KMS-11 (cell line): ENCODE data around the gene APCDD1.
A peak's percentile ranks its signal among the peaks of the same experiment; 100 is the strongest.
"Not testable (repeated sequence)": the region's sequence is repeated elsewhere in the genome, so short reads cannot be mapped to it uniquely, and the experiment has no call there.

Experiments used
- H2AFZ ChIP-seq: fragments of 200-600 bp; sonication (generic); 2 replicates; pipeline ENCODE4 v1.6.1; 2016; ENCODE audit warnings: antibody characterized with exemption, mixed run types, low read depth
- H3K27ac ChIP-seq: fragments of 200-600 bp; sonication (generic); 2 replicates; pipeline ENCODE4 v1.6.1; 2016; ENCODE audit warnings: mild to moderate bottlenecking, mixed run types
- H3K27me3 ChIP-seq: fragments of 200-600 bp; sonication (generic); 2 replicates; pipeline ENCODE4 v1.6.1; 2017; ENCODE audit warnings: mild to moderate bottlenecking, low read depth, mixed run types, moderate library complexity; ENCODE audit not compliant: insufficient read depth
- H3K36me3 ChIP-seq: fragments of 200-600 bp; sonication (generic); 2 replicates; pipeline ENCODE4 v1.6.1; 2017; ENCODE audit warnings: mild to moderate bottlenecking, mixed run types; ENCODE audit not compliant: insufficient read depth
- H3K4me1 ChIP-seq: fragments of 200-600 bp; sonication (generic); 2 replicates; pipeline ENCODE4 v1.6.1; 2016; ENCODE audit warnings: mild to moderate bottlenecking, low read depth, mixed run types; ENCODE audit not compliant: poor library complexity, severe bottlenecking
- H3K4me2 ChIP-seq: fragments of 200-600 bp; sonication (generic); 2 replicates; pipeline ENCODE4 v1.7.0; 2016; ENCODE audit warnings: mild to moderate bottlenecking, mixed run types
- H3K4me3 ChIP-seq: fragments of 200-600 bp; sonication (generic); IDR thresholded peaks from 2 replicates; pipeline ENCODE4 v1.6.1; 2017; ENCODE audit warnings: low read depth, low read length, mixed read lengths; ENCODE audit not compliant: insufficient read depth
- H3K79me2 ChIP-seq: fragments of 200-600 bp; sonication (generic); 2 replicates; pipeline ENCODE4 v1.6.1; 2016; ENCODE audit warnings: low read depth, mixed run types; ENCODE audit not compliant: insufficient read depth
- H3K9ac ChIP-seq: fragments of 200-600 bp; sonication (generic); 2 replicates; pipeline ENCODE4 v1.6.1; 2016; ENCODE audit warnings: mild to moderate bottlenecking, mixed run types
- H4K20me1 ChIP-seq: fragments of 200-600 bp; sonication (generic); 2 replicates; pipeline ENCODE4 v1.6.1; 2016; ENCODE audit warnings: mild to moderate bottlenecking, mixed run types; ENCODE audit not compliant: insufficient read depth
- TF ChIP-seq, protein P1 (sequence below): fragments of 200-600 bp; sonication (generic); conservative IDR thresholded peaks from 2 replicates; pipeline ENCODE4 v1.6.1; 2017; ENCODE audit warnings: low read depth, mild to moderate bottlenecking, antibody characterized with exemption, low read length, moderate library complexity, mixed read lengths

Gene APCDD1

DNA sequence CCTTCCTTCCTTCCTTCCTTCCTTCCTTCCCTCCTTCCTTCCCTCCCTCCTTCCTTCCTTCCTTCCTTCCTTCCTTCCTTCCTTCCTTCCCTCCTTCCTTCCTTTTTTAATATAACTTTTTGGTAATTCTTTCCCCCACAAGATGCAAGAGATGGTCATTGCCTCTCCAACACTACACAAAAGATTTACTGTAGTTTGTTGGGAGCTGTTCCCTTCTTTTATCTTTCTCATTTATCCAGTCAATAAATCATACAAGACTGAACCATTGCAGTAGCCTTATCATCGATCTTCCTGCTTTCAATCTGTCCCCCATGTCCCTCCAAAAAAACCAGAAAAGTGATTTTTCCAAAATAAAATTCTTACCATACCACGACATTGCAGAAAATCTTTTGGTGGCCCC is 8.2 kb downstream of the APCDD1 start:
- no peak overlapping the region for H3K4me3 ChIP-seq
- TF ChIP-seq, protein P1, sequence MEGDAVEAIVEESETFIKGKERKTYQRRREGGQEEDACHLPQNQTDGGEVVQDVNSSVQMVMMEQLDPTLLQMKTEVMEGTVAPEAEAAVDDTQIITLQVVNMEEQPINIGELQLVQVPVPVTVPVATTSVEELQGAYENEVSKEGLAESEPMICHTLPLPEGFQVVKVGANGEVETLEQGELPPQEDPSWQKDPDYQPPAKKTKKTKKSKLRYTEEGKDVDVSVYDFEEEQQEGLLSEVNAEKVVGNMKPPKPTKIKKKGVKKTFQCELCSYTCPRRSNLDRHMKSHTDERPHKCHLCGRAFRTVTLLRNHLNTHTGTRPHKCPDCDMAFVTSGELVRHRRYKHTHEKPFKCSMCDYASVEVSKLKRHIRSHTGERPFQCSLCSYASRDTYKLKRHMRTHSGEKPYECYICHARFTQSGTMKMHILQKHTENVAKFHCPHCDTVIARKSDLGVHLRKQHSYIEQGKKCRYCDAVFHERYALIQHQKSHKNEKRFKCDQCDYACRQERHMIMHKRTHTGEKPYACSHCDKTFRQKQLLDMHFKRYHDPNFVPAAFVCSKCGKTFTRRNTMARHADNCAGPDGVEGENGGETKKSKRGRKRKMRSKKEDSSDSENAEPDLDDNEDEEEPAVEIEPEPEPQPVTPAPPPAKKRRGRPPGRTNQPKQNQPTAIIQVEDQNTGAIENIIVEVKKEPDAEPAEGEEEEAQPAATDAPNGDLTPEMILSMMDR, result no peak
- H3K36me3 ChIP-seq, result no peaks in the 10 kb centered on the region
- H3K27ac ChIP-seq, result no peak overlapping the region
- H4K20me1 ChIP-seq, result no peaks in the 10 kb centered on the region
- H3K4me2 ChIP-seq, result no peak overlapping the region
- H3K4me1 ChIP-seq, result peaks cover 38% of the 10 kb centered on the region
- no peaks in the 10 kb centered on the region for H3K27me3 ChIP-seq
- H2AFZ ChIP-seq, result no peak overlapping the region
- no peak overlapping the region for H3K9ac ChIP-seq
- H3K79me2 ChIP-seq, result no peaks in the 10 kb centered on the region

DNA sequence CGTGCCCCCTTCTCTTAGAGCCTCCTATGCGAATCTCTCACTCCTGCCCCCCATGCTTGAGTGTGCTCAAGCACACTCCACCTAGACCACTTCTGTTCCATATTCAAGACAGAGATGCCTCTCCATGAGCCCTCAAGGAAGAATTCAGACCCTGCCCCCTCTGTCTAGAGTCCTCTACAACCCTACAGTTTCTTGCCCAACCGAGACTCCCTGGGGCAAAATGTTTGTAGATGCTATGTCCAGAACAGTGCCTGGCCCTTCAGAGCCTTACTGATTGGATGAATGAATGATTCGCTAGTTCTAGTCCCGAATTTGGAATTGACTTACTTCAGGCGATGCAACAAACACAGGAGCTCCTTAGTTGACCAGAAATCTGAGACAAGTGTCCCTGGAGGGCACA is 8.7 kb downstream of the APCDD1 start:
- no peaks in the 10 kb centered on the region for H4K20me1 ChIP-seq

DNA sequence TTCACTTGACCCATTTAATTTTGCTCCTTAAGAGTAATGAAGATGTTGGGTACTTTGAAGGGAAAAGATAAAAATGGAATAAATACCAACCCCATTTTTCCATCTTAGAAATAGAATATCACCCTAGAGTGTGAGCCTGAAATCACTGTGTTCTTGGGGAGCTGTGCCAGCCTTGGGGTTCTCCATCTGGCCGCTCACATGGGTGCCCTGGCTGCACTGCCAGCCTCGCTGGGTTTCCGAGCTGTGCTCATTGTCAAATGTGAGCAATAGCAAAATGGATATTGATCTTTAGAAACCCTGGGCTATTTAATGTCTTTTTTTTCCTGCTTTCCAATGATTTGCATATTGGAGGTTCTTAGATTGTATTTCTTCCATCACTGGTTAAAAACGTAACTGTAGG is 9.3 kb downstream of the APCDD1 start:
- peaks cover 27% of the 10 kb centered on the region for H3K4me1 ChIP-seq
- TF ChIP-seq, protein P1, result no peak
- H3K4me3 ChIP-seq, result no peak overlapping the region
- no peak overlapping the region for H2AFZ ChIP-seq
- H3K79me2 ChIP-seq, result no peaks in the 10 kb centered on the region
- H3K4me2 ChIP-seq, result no peak overlapping the region
- H3K9ac ChIP-seq, result no peak overlapping the region
- H3K27ac ChIP-seq, result no peak overlapping the region
- no peaks in the 10 kb centered on the region for H3K36me3 ChIP-seq
- no peaks in the 10 kb centered on the region for H4K20me1 ChIP-seq
- H3K27me3 ChIP-seq, result no peaks in the 10 kb centered on the region

More for the DNA sequence above, 8.7 kb downstream of the APCDD1 start:
- Histone ChIP-seq H3K4me1 (peaks cover 33% of the 10 kb centered on the region), H3K36me3 (no peaks in the 10 kb centered on the region), H3K27ac (no peak overlapping the region), H2AFZ (no peak overlapping the region), H3K79me2 (no peaks in the 10 kb centered on the region), H3K4me2 (no peak overlapping the region), H3K4me3 (no peak overlapping the region), H3K27me3 (no peaks in the 10 kb centered on the region), H3K9ac (no peak overlapping the region)
- TF ChIP-seq, protein P1, result no peak

DNA sequence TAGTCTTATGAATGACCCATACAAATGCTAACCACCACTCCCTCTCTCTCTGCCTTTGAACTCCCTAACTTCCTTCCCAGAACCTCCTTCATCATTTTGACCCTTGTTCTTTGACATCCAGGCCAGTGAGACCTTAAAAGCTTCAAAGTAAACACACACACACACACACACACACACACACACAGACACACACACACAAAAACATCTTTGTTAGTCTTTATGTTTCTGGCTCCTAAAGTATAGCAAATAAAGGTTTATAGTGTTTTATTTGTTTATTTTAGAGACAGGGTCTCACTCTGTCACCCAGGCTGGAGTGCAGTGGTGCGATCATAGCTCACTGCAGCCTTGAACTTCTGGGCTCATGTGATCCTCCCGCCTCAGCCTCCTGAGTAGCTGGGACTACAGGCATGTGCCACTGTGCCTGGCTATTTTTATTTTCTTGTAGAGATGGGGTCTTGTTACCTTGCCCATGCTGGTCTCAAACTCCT is 9.8 kb downstream of the APCDD1 start:
- not testable (repeated sequence) for H4K20me1 ChIP-seq, H3K79me2 ChIP-seq, H3K4me3 ChIP-seq, H2AFZ ChIP-seq, H3K27ac ChIP-seq, H3K36me3 ChIP-seq, H3K9ac ChIP-seq, H3K27me3 ChIP-seq, H3K4me2 ChIP-seq
- H3K4me1 ChIP-seq, result peaks cover 22% of the 10 kb centered on the region

DNA sequence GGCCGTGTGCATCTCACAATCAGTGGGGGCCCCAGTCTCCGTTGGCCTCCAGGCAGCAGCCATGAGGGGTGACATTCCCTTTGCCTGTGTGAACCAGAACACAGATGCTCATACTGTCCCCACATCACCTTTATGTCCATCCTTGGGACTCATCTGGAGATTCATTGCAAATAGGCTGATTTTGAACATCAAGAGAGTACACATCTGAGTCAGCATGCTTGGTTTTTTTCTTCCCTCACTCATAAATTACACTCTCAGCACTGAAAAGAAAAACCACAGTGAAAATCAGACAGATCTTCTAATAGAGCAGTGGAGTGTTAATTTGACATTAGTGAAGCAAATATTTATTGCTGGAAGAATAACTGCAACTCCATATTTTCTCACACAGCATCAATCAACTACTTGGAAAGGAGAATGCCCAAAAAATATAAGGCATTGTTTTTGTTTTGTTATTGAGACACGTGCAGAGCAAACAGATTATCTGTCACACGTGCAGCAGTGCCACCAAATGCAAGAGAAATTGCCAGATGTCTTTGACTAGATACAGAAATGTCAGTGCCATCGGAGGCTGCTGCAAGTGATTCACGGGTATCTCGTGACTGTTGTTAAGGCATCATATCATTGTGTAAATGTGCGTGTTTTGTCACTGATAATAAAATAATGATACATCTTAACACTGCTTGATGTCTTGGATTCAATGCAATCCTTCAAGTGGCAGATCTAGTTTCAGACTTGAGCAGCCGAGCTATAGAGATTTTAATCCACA is 10.9 kb downstream of the APCDD1 start:
- TF ChIP-seq, protein P1, result no peak
- Histone ChIP-seq H3K9ac (no peak overlapping the region), H3K4me2 (peak overlapping the region; percentile 7), H4K20me1 (no peaks in the 10 kb centered on the region), H3K4me1 (peaks cover 21% of the 10 kb centered on the region), H3K79me2 (no peaks in the 10 kb centered on the region), H3K27me3 (no peaks in the 10 kb centered on the region), H3K27ac (peak overlapping the region; percentile 18; the same call in 1 of the 2 replicates), H2AFZ (no peak overlapping the region; the same call in 1 of the 2 replicates), H3K4me3 (no peak overlapping the region), H3K36me3 (no peaks in the 10 kb centered on the region)
